NCI-H1417 treated with DMSO at 0.1 percent for 48 hours (cell line): ENCODE data around the gene RELB.
"Not testable (repeated sequence)": the region's sequence is repeated elsewhere in the genome, so short reads cannot be mapped to it uniquely, and the experiment has no call there.

Experiments used
- DNase-seq: peaks from one replicate; lab custom pipeline; 2025; lab: John Stamatoyannopoulos, UW

Gene RELB

GRCh38 chr19:45001087-45001739 lies at the start of gene RELB:
RELB (plus strand) TSS chr19:45001464; CDS start chr19:45001580, 116 bp downstream.
- DNase-seq, result peak; percentile 8

- no peak for DNase-seq
Measured at GRCh38 chr19:44954278-44954648, 47.0 kb upstream of the RELB start.

GRCh38 chr19:44954649-44955504 lies 46.4 kb upstream of the RELB start, which contains the start of gene CLPTM1:
CLPTM1 (plus strand) TSS chr19:44955380; CDS start chr19:44955396, 16 bp downstream.
- DNase-seq, result peak; percentile 69

- no peak for DNase-seq
Measured at GRCh38 chr19:44955505-44956439, 45.5 kb upstream of the RELB start.

GRCh38 chr19:44957526-44957925 lies 43.7 kb upstream of the RELB start:
- DNase-seq, result no peak

GRCh38 chr19:44958090-44958489 lies 43.2 kb upstream of the RELB start:
- no peak for DNase-seq

- DNase-seq, result no peak
Measured at GRCh38 chr19:44959691-44960090, 41.6 kb upstream of the RELB start.

GRCh38 chr19:44960906-44961728 lies 40.1 kb upstream of the RELB start:
- no peak for DNase-seq

- no peak for DNase-seq
Measured at GRCh38 chr19:44961821-44962220, 39.4 kb upstream of the RELB start.

GRCh38 chr19:44968118-44968517 lies 33.1 kb upstream of the RELB start:
- no peak for DNase-seq

GRCh38 chr19:44968670-44969069 lies 32.6 kb upstream of the RELB start:
- no peak for DNase-seq

GRCh38 chr19:44969437-44969836 lies 31.8 kb upstream of the RELB start:
- no peak for DNase-seq

- DNase-seq, result not testable (repeated sequence)
Measured at GRCh38 chr19:44971451-44971850, 29.8 kb upstream of the RELB start.

GRCh38 chr19:44972802-44973201 lies 28.5 kb upstream of the RELB start:
- no peak for DNase-seq

GRCh38 chr19:44973982-44974735 lies 27.1 kb upstream of the RELB start:
- DNase-seq, result no peak

GRCh38 chr19:44974857-44975256 lies 26.4 kb upstream of the RELB start:
- DNase-seq, result no peak

GRCh38 chr19:44975444-44975843 lies 25.8 kb upstream of the RELB start:
- DNase-seq, result no peak

- DNase-seq, result no peak
Measured at GRCh38 chr19:44984005-44984404, 17.3 kb upstream of the RELB start.

- no peak for DNase-seq
Measured at GRCh38 chr19:44985445-44985844, 15.8 kb upstream of the RELB start.

- DNase-seq, result no peak
Measured at GRCh38 chr19:44986389-44986788, 14.9 kb upstream of the RELB start.
